Natural killer cell treated with Interleukin-12 subunit alpha and Interleukin-12 subunit beta and Interleukin-15 and Interleukin-18, amount 100 ng/mL, for 72 hours (primary cell): ENCODE results near the gene SLC22A2. TPM values are rescaled to one million over a fixed set of nuclear protein-coding genes. Genes with fewer than 3 reads are reported as not detected.

Experiments
- ATAC-seq, 2 donors: fragments of 150-1000 bp; cut with Tn5 transposase in 1 of 2; sonication (Bioruptor Pico), chemical (Tn5 transposase) in 1 of 2; 2 replicates each; pipeline ENCODE4 v1.10.0; 2021
- DNase-seq: peaks from one replicate; pipeline ENCODE4 v3.0.0; 2022; ENCODE audit warnings: low spot score
- H3K27ac Mint-ChIP-seq, 2 donors: 1 replicate in 1 of 2; 2 replicates in 1 of 2; pipeline ENCODE4 v1.8.0; 2022; ENCODE audit warnings: mixed read lengths in 2 of 2, mild to moderate bottlenecking in 1 of 2, moderate library complexity in 1 of 2
- H3K27me3 Mint-ChIP-seq, 2 donors: 1 replicate in 1 of 2; 2 replicates in 1 of 2; pipeline ENCODE4 v1.8.0; 2022; ENCODE audit warnings: mixed read lengths in 2 of 2
- H3K36me3 Mint-ChIP-seq: one replicate; pipeline ENCODE4 v1.8.0; 2022; ENCODE audit warnings: mixed read lengths
- H3K4me1 Mint-ChIP-seq, 2 donors: 1 replicate in 1 of 2; 2 replicates in 1 of 2; pipeline ENCODE4 v1.8.0; 2022; ENCODE audit warnings: low read depth in 2 of 2, mixed read lengths in 2 of 2, mild to moderate bottlenecking in 1 of 2
- H3K4me3 Mint-ChIP-seq: one replicate; pipeline ENCODE4 v1.8.0; 2022; ENCODE audit warnings: mixed read lengths
- H3K9me3 Mint-ChIP-seq: 2 replicates; pipeline ENCODE4 v1.8.0; 2022; ENCODE audit warnings: mixed read lengths
- total RNA-seq, 2 donors: library from RNA; stranded (reverse); gene quantifications; one replicate each; pipeline ENCODE4 v1.2.3, GENCODE V29; 2022

The SLC22A2 gene
- total RNA-seq, 2 donors from 2014 or later: not detected

DNA sequence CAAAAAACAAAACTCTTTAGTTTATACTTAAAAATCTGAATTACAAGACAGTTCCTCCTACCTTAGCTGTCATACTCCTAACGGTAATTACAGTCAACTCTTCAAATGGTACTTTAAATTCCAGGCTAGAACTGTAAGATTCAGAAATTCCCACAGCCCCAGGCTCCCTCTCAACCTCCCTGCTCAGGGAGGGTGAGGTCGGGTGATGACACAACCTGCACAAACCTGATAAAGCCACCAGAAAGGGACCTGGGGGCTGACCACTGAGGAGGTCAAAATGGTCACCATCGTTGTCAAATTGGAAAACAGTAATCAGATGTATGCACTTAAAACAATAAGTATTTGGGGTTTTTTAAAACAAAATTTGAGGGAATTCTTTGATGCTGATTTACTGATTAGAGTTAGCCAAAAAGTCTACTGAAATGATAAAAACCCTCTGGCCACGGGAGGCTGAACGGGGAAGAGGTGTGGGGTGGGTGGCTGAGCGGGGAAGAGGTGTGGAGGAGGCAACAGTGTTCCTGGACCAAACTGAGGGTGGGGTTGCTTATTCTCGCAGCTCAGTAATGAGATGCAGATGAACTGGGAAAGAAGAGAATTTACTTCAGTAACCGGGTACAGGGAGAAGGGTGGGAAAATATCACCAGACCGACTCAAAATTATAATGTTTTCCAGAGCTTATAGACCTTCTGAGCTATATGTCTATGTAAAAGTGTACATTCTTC lies 84.7 kb downstream of the SLC22A2 start:
- DNase-seq (no peak), ATAC-seq (no peak)
- H3K27ac Mint-ChIP-seq: no peak overlapping the region
- no peaks in the 10 kb centered on the region for H3K9me3 Mint-ChIP-seq
- peaks cover 28 to 41% of the 10 kb centered on the region in 2 donors for H3K27me3 Mint-ChIP-seq
- no peaks in the 10 kb centered on the region for H3K36me3 Mint-ChIP-seq
- H3K4me1 Mint-ChIP-seq: no peaks in the 10 kb centered on the region
- no peak overlapping the region for H3K4me3 Mint-ChIP-seq

DNA sequence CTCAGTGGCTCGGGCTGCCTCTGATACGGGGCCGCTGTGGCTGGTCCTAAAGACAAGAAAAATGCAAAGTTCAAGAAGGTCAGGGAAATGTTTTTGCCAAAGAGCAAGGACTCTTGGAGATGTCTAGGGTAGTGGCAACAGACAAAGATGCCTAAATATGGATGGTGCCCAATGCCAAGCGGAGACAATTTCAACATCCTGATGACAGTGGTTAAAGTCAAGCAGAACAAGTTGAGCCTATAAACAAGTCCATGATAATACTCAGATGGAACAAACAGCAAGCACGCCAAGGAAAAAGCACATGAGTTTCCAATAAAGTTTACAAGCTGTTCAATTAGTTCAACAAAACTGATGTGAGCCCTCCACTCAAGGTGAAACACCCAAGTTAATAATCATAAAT lies 85.9 kb downstream of the SLC22A2 start:
- no peak overlapping the region for H3K4me3 Mint-ChIP-seq
- DNase-seq: no peak
- H3K4me1 Mint-ChIP-seq: no peaks in the 10 kb centered on the region
- no peaks in the 10 kb centered on the region for H3K36me3 Mint-ChIP-seq
- H3K9me3 Mint-ChIP-seq: no peaks in the 10 kb centered on the region
- ATAC-seq: no peak
- H3K27ac Mint-ChIP-seq: no peak overlapping the region
- H3K27me3 Mint-ChIP-seq: peaks cover 23 to 29% of the 10 kb centered on the region in 2 donors

DNA sequence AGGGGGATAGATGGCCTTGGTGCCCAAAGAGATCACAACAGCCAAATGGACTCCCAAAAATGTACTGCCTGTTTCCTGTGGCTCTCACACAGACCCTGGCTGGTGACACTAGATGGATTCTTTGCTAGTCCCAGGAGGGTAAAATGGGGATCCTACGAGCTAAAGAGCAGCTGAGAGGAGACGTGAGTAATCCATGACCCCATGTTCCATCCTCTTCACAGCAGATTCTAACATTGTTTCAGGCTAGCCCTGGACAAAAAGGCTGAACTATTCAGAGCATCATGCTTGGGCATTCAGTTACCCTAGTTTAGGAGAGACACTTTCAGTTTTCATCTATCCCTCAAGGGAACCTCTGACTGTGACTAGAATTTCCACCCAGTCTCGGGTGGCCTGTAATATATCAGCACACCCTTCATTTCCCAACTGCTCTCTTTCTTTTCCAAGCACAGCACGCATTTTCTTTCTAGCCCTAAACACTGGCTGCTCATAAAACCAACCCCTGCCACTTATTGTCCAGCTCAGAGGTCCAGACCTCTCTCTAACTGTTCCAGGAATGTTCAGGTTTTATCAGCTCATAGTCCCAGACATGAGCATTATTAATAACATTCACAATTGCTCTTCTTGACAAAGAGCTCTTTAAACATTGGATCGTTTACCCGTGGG lies 88.5 kb downstream of the SLC22A2 start:
- H3K27me3 Mint-ChIP-seq: peaks cover 20 to 23% of the 10 kb centered on the region in 2 donors
- no peaks in the 10 kb centered on the region for H3K4me1 Mint-ChIP-seq
- ATAC-seq (no peak), DNase-seq (no peak)
- H3K27ac Mint-ChIP-seq: no peak overlapping the region
- H3K4me3 Mint-ChIP-seq: no peak overlapping the region
- H3K9me3 Mint-ChIP-seq: no peaks in the 10 kb centered on the region
- peaks cover 2% of the 10 kb centered on the region for H3K36me3 Mint-ChIP-seq

DNA sequence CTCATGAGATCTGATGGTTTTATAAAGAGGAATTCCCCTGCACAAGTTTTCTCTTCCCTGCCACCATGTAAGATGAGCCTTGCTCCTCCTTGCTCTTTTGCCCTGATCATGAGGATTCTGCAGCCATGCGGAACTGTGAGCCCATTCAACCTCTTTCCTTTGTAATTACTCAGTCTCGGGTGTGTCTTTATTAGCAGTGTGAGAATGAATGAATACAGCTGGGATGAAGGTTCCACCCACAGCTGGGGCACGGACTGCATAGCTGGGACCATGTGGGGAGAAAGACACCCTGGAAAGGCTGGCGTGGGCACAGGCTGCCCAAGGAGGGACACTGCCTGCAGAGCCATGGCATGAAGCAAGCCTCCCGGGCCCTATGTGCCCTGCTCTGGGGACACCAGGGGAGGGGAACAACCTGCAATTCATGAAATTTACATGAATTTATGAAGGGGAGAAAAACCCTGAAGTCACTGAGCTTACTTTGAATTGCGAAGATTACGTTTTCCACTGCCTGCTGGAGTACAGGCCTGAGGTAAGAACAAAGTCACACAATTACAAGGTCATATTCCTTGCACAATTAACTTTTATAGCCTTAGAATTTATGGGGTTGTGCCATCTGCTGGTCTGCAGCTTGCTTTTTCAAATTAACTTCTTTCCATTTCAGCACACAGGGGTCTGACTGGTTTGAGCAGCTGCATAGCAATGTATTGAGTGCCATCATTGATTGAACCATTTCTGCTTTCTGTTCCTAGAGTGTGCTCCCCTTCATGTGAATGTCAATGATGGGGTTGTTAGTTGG lies 90.8 kb downstream of the SLC22A2 start:
- Mint-ChIP-seq H3K4me3 (no peak overlapping the region), H3K36me3 (peaks cover 4% of the 10 kb centered on the region), H3K9me3 (no peaks in the 10 kb centered on the region), H3K27ac (no peak overlapping the region), H3K27me3 (peaks cover 19% of the 10 kb centered on the region in 2 donors), H3K4me1 (no peaks in the 10 kb centered on the region)
- ATAC-seq: peak in 1 of 2 donors; percentile 52
- no peak for DNase-seq

Other genes starting within 250 kb of the SLC22A2 start
- gene SLC22A1, start 137.0 kb downstream of the SLC22A2 start, total RNA-seq: 10 to 100 TPM in 1 of 2 donors, 1 to 10 TPM in 1; 5.8 to 11.0 TPM
- gene SLC22A3, start 89.6 kb upstream of the SLC22A2 start, total RNA-seq: not detected